ENCODE data around the gene OR5B2.

DNA sequence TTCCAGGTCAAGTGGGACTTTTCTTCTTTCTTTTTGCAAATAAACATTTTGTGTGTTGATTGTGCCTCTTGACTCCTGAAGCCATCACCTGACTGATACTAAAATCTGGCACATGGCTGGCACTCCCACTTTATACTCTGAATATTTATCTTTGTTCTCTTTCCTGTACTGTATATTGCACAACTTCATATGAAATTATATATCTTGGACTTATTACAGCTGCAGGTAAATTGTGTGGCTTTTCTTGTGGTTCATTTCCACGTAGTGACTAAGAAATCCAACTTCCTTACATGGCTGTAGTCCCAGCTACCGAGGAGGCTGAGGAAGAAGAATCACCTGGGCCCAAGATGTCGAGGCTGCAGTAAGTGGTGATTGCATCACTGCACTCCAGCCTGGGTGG is 37.8 kb upstream of the OR5B2 start:
- TF ChIP-seq CTCF (IDR thresholded peaks at IDR 0.05): no peak
- TF ChIP-seq ATF2 (CRISPR knock-in tag; IDR thresholded peaks at IDR 0.05; ENCODE audit: borderline replicate concordance, low read depth): no peak
- no peak for TF ChIP-seq ZNF317 (CRISPR knock-in tag; IDR thresholded peaks at IDR 0.05; ENCODE audit: borderline replicate concordance, low read depth)
- no peak for TF ChIP-seq ZNF219 (CRISPR knock-in tag; IDR thresholded peaks at IDR 0.05; ENCODE audit: borderline replicate concordance)
- TF ChIP-seq, protein P1, sequence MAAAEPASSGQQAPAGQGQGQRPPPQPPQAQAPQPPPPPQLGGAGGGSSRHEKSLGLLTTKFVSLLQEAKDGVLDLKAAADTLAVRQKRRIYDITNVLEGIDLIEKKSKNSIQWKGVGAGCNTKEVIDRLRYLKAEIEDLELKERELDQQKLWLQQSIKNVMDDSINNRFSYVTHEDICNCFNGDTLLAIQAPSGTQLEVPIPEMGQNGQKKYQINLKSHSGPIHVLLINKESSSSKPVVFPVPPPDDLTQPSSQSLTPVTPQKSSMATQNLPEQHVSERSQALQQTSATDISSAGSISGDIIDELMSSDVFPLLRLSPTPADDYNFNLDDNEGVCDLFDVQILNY (CRISPR knock-in tag; IDR thresholded peaks at IDR 0.05): no peak
- no peak for TF ChIP-seq ZBTB43 (CRISPR knock-in tag; IDR thresholded peaks at IDR 0.05)
- TF ChIP-seq, protein P2, sequence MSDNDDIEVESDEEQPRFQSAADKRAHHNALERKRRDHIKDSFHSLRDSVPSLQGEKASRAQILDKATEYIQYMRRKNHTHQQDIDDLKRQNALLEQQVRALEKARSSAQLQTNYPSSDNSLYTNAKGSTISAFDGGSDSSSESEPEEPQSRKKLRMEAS (CRISPR knock-in tag; IDR thresholded peaks at IDR 0.05): no peak
- TF ChIP-seq E2F4 (CRISPR knock-in tag; IDR thresholded peaks at IDR 0.05; ENCODE audit: borderline replicate concordance, low read depth): no peak
- no peak for TF ChIP-seq NR2C2 (CRISPR knock-in tag; IDR thresholded peaks at IDR 0.05)
- TF ChIP-seq KAT7 (CRISPR knock-in tag; IDR thresholded peaks at IDR 0.05; ENCODE audit: borderline replicate concordance): no peak
- no peak for TF ChIP-seq NFE2L1 (CRISPR knock-in tag; IDR thresholded peaks at IDR 0.05)
- TF ChIP-seq ZSCAN18 (CRISPR knock-in tag; IDR thresholded peaks at IDR 0.05): no peak

Data from WTC11 (cell line).